DND-41 (cell line): ENCODE results near the gene SAG.

Experiments used
- CTCF ChIP-seq: IDR thresholded peaks from 2 replicates; pipeline ENCODE4 v1.5.1; 2012; ENCODE audit warnings: borderline replicate concordance, low read length, moderate library complexity, mild to moderate bottlenecking; ENCODE audit not compliant: poor library complexity, severe bottlenecking; ENCODE audit errors: extremely low read depth
- EZH2 ChIP-seq: IDR thresholded peaks from 3 replicates; pipeline ENCODE4 v1.6.1; 2012; ENCODE audit warnings: borderline replicate concordance, low read depth, mild to moderate bottlenecking, moderate library complexity, low read length, inconsistent platforms; ENCODE audit not compliant: severe bottlenecking

GRCh38 chr2:233358335-233358734 lies 50.7 kb downstream of the SAG start:
- TF ChIP-seq CTCF (no peak), EZH2 (no peak)
